GM21381 (cell line): ENCODE results near the gene GNAO1.

Experiments used
- ATAC-seq: cut with Tn5 transposase; IDR thresholded peaks from one replicate; pipeline ENCODE4 v1.9.1; 2021; ENCODE audit warnings: mild to moderate bottlenecking, moderate library complexity; ENCODE audit not compliant: unreplicated experiment

GNAO1 gene

GRCh38 chr16:56191156-56191815 lies at the start of gene GNAO1:
Gene GNAO1 (plus strand): TSS chr16:56191489. CDS start chr16:56192236, 747 bp downstream.
- no peak for ATAC-seq

- ATAC-seq = no peak
These were observed 47.6 kb upstream of the GNAO1 start for GRCh38 chr16:56143666-56144065.

- ATAC-seq = no peak
These were observed 45.9 kb upstream of the GNAO1 start for GRCh38 chr16:56145369-56145768.

GRCh38 chr16:56151621-56152020 lies 39.7 kb upstream of the GNAO1 start:
- ATAC-seq = no peak

- no peak for ATAC-seq
These were observed 29.6 kb upstream of the GNAO1 start for GRCh38 chr16:56161658-56162057.

GRCh38 chr16:56163089-56163488 lies 28.2 kb upstream of the GNAO1 start:
- ATAC-seq = no peak

- ATAC-seq = peak; percentile 82
These were observed 27.4 kb upstream of the GNAO1 start for GRCh38 chr16:56163938-56164337.

- no peak for ATAC-seq
These were observed 26.7 kb upstream of the GNAO1 start for GRCh38 chr16:56164636-56165035.

GRCh38 chr16:56174411-56174810 lies 16.9 kb upstream of the GNAO1 start:
- ATAC-seq = no peak

- no peak for ATAC-seq
These were observed 9.9 kb upstream of the GNAO1 start for GRCh38 chr16:56181401-56181800.

GRCh38 chr16:56183266-56183665 lies 8.0 kb upstream of the GNAO1 start:
- ATAC-seq = no peak

- no peak for ATAC-seq
These were observed 1.1 kb upstream of the GNAO1 start for GRCh38 chr16:56190048-56190676.

- no peak for ATAC-seq
These were observed 573 bp upstream of the GNAO1 start for GRCh38 chr16:56190677-56191155.

GRCh38 chr16:56191835-56192634 lies 746 bp downstream of the GNAO1 start:
- ATAC-seq = no peak

- no peak for ATAC-seq
These were observed 1.3 kb downstream of the GNAO1 start for GRCh38 chr16:56192635-56192945.

- no peak for ATAC-seq
These were observed 2.0 kb downstream of the GNAO1 start for GRCh38 chr16:56192986-56193945.

- ATAC-seq = no peak
These were observed 2.9 kb downstream of the GNAO1 start for GRCh38 chr16:56193951-56194726.

GRCh38 chr16:56195151-56195550 lies 3.9 kb downstream of the GNAO1 start:
- ATAC-seq = no peak

- ATAC-seq = no peak
These were observed 5.1 kb downstream of the GNAO1 start for GRCh38 chr16:56196381-56196780.
